Cardiac fibroblast (primary cell): ENCODE measurements around the gene MBD3.

Source experiments
- DNase-seq, 2 donors: peaks; one replicate each; pipeline versions ENCODE4 v3.0.0 to v3.0.0-alpha.2; 2010; ENCODE audit warnings: low read depth in 2 of 2
- H3K4me3 ChIP-seq, 2 donors: replicated peaks in 1 of 2; 1 replicate in 1 of 2; 2 replicates in 1 of 2; pipeline ENCODE4 v1.5.1; 2011; ENCODE audit warnings: low read depth in 2 of 2, low read length in 2 of 2, mild to moderate bottlenecking in 2 of 2, moderate library complexity in 1 of 2
- CTCF ChIP-seq: IDR thresholded peaks from one replicate; pipeline ENCODE4 v1.5.1; 2011; ENCODE audit warnings: low read depth, mild to moderate bottlenecking, low read length, inconsistent platforms

The MBD3 gene

GRCh38 chr19:1632462-1633268 lies 40.0 kb upstream of the MBD3 start:
- no peak for TF ChIP-seq CTCF
- H3K4me3 ChIP-seq: no peak overlapping the region
- no peak for DNase-seq

GRCh38 chr19:1631557-1632100 lies 39.0 kb upstream of the MBD3 start:
- no peak for DNase-seq
- no peak overlapping the region for H3K4me3 ChIP-seq
- TF ChIP-seq CTCF: no peak

- TF ChIP-seq CTCF: no peak
- H3K4me3 ChIP-seq: no peak overlapping the region
- no peak for DNase-seq
These were observed 38.1 kb upstream of the MBD3 start for GRCh38 chr19:1630811-1631210.

- TF ChIP-seq CTCF: no peak
- no peak overlapping the region for H3K4me3 ChIP-seq
- no peak for DNase-seq
These were observed 37.3 kb upstream of the MBD3 start for GRCh38 chr19:1630012-1630411.

GRCh38 chr19:1629256-1629808 lies 36.7 kb upstream of the MBD3 start:
- DNase-seq: no peak
- H3K4me3 ChIP-seq: no peak overlapping the region
- TF ChIP-seq CTCF: no peak

GRCh38 chr19:1627194-1627593 lies 34.5 kb upstream of the MBD3 start:
- no peak overlapping the region for H3K4me3 ChIP-seq
- TF ChIP-seq CTCF: no peak
- DNase-seq: no peak
